ENCODE results near the gene NPRL2. TPM values are rescaled to one million over a fixed set of nuclear protein-coding genes. Genes with fewer than 3 reads are reported as not detected.

Gene NPRL2
- total RNA-seq: 10 to 100 TPM; 22.8 to 32.1 TPM

- Histone ChIP-seq H3K4me3 (peak within 1 kb of the TSS; percentile 73 to 91), H3K27me3 (replicated peaks; ENCODE audit: insufficient read depth) (no peaks in the 10 kb centered on the region), H3K36me3 (no peaks in the 10 kb centered on the region), H3K4me1 (replicated peaks) (peaks cover 20% of the 10 kb centered on the region), H3K9me3 (no peaks in the 10 kb centered on the region), H3K27ac (peak within 1 kb of the TSS; percentile 94 to 96)
- intact Hi-C loops (cut with DNase I): loop anchor here (10.0 kb wide), 1 partner anchor 1034 kb away; the partner anchor contains the start of gene MANF
- peak; percentile 96 for DNase-seq (ENCODE audit: low spot score)
- TF ChIP-seq CTCF (IDR thresholded peaks at IDR 0.05) (peak in 1 of 4 experiments; percentile 19), POLR2A (IDR thresholded peaks at IDR 0.05) (peak; percentile 91), POLR2AphosphoS5 (IDR thresholded peaks at IDR 0.05) (peak; percentile 97)
- under 1% methylated on average over 62 of the region's 64 CpGs for WGBS
Observed at GRCh38 chr3:50350527-50351322, at the start of gene NPRL2, which contains the start of gene CYB561D2. Gene NPRL2, minus strand, starts transcription at chr3:50350775. Its CDS starts 123 bp downstream, at chr3:50350652. Gene CYB561D2, plus strand, starts transcription at chr3:50350862. Its CDS starts 572 bp downstream, at chr3:50351434.

DNA sequence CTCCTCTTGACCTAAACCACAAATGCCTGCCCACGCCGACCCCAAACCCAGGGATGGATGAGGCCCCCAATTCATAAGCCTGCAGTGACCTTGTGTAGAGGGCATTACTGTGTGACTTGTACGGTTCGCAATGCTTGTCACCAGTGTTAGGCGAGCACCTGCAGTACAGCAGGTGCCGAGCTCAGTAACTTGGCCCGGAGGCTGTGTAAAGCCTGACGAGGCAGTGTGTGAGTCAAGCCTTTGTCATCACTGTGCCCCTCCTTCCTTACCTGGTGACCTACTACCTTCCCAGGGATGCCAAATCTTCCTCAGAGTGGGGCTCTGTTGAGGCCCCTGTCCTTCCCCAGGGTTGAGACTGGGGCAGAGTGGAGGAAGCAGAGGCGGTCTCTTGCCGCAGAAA, 45.9 kb upstream of the NPRL2 start:
- TF ChIP-seq POLR2A (IDR thresholded peaks at IDR 0.05) (no peak), POLR2AphosphoS5 (IDR thresholded peaks at IDR 0.05) (no peak), CTCF (IDR thresholded peaks at IDR 0.05) (no peak)
- DNase-seq (ENCODE audit: low spot score): no peak
- H3K27me3 ChIP-seq (replicated peaks; ENCODE audit: insufficient read depth): no peaks in the 10 kb centered on the region
- WGBS: 97% methylated on average over 10 of the region's 10 CpGs
- no peak overlapping the region for H3K27ac ChIP-seq
- H3K9me3 ChIP-seq: no peaks in the 10 kb centered on the region
- intact Hi-C loops (cut with DNase I): no loop called here
- no peaks in the 10 kb centered on the region for H3K4me1 ChIP-seq (replicated peaks)
- no peak overlapping the region for H3K4me3 ChIP-seq
- no peaks in the 10 kb centered on the region for H3K36me3 ChIP-seq

DNA sequence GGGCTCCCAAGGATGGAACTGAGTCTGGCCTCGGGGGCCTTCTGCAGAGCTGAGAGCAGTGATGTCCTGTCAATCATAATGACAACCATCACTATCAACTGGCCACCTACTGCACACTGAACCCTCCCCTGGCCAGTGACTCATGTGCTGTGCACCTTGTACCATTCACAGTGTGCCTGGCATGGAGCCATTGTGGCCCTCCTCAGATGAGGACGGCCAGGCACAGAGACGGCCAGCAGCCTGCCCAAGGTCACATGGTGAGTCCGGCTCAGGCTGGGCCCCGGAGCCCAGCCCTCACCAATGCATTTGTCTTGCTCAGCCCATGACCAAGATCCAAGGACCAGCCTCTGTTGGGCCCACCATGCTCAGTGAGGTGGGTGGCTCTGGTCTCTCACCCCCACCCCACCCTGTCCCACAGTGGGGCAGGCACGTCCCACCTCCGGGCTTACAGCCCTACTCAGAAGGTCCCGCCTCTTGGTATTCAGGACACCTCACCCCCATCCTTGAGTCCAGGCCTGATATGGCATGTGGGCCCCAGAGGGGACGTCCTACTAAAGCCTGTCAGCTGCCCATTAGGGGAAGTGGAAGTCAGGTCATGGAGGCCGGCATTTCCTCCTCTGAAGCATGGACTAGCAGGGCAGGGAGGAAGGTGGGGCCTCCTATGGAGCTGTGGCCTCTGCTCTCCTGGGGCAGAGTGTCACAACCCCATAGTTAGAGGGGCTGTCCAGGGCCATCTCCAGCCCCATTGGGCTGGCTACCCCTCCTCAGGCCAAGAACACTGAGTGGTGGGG, 44.7 kb upstream of the NPRL2 start:
- TF ChIP-seq POLR2AphosphoS5 (IDR thresholded peaks at IDR 0.05) (no peak), CTCF (IDR thresholded peaks at IDR 0.05) (no peak)
- no peaks in the 10 kb centered on the region for H3K27me3 ChIP-seq (replicated peaks; ENCODE audit: insufficient read depth)
- H3K4me1 ChIP-seq (replicated peaks): no peaks in the 10 kb centered on the region
- H3K36me3 ChIP-seq: no peaks in the 10 kb centered on the region
- no peak overlapping the region for H3K27ac ChIP-seq
- intact Hi-C loops (cut with DNase I): no loop called here
- H3K4me3 ChIP-seq: no peak overlapping the region
- WGBS: 83% methylated on average over 9 of the region's 10 CpGs
- H3K9me3 ChIP-seq: no peaks in the 10 kb centered on the region
- no peak for DNase-seq (ENCODE audit: low spot score)

GRCh38 chr3:50393061-50393460, 42.5 kb upstream of the NPRL2 start:
- TF ChIP-seq POLR2AphosphoS5 (IDR thresholded peaks at IDR 0.05) (no peak), POLR2A (IDR thresholded peaks at IDR 0.05) (no peak), CTCF (IDR thresholded peaks at IDR 0.05) (no peak)
- intact Hi-C loops (cut with DNase I): no loop called here

More at GRCh38 chr3:50393061-50393460, 42.5 kb upstream of the NPRL2 start:
- no peak overlapping the region for H3K4me3 ChIP-seq
- no peaks in the 10 kb centered on the region for H3K4me1 ChIP-seq (replicated peaks)
- no peaks in the 10 kb centered on the region for H3K9me3 ChIP-seq
- DNase-seq (ENCODE audit: low spot score): no peak
- no peaks in the 10 kb centered on the region for H3K36me3 ChIP-seq
- H3K27me3 ChIP-seq (replicated peaks; ENCODE audit: insufficient read depth): no peaks in the 10 kb centered on the region
- 82% methylated on average over 5 of the region's 5 CpGs for WGBS
- H3K27ac ChIP-seq: no peak overlapping the region

Data from prostate gland (tissue), 2 donors.